ENCODE data around the gene FBXL7.

Gene FBXL7

GRCh38 chr5:15674716-15675115, 174.7 kb downstream of the FBXL7 start:
- no peak for DNase-seq (ENCODE audit: low read depth)

- no peak for DNase-seq (ENCODE audit: low read depth)
Observed at GRCh38 chr5:15676591-15676990, 176.6 kb downstream of the FBXL7 start.

GRCh38 chr5:15679161-15679560, 179.2 kb downstream of the FBXL7 start:
- no peak for DNase-seq (ENCODE audit: low read depth)

GRCh38 chr5:15680455-15680854, 180.5 kb downstream of the FBXL7 start:
- no peak for DNase-seq (ENCODE audit: low read depth)

GRCh38 chr5:15682122-15682521, 182.1 kb downstream of the FBXL7 start:
- DNase-seq (ENCODE audit: low read depth), result no peak

GRCh38 chr5:15682566-15682965, 182.6 kb downstream of the FBXL7 start:
- DNase-seq (ENCODE audit: low read depth), result no peak

GRCh38 chr5:15683332-15683731, 183.4 kb downstream of the FBXL7 start:
- DNase-seq (ENCODE audit: low read depth), result no peak

GRCh38 chr5:15687401-15687800, 187.4 kb downstream of the FBXL7 start:
- no peak for DNase-seq (ENCODE audit: low read depth)

GRCh38 chr5:15689836-15690235, 189.9 kb downstream of the FBXL7 start:
- no peak for DNase-seq (ENCODE audit: low read depth)

GRCh38 chr5:15690611-15691010, 190.6 kb downstream of the FBXL7 start:
- no peak for DNase-seq (ENCODE audit: low read depth)

- DNase-seq (ENCODE audit: low read depth), result no peak
Observed at GRCh38 chr5:15691521-15691920, 191.5 kb downstream of the FBXL7 start.

GRCh38 chr5:15692706-15693381, 192.9 kb downstream of the FBXL7 start:
- DNase-seq (ENCODE audit: low read depth), result peak; percentile 40

GRCh38 chr5:15693382-15693728, 193.4 kb downstream of the FBXL7 start:
- DNase-seq (ENCODE audit: low read depth), result no peak

- DNase-seq (ENCODE audit: low read depth), result no peak
Observed at GRCh38 chr5:15693933-15694332, 194.0 kb downstream of the FBXL7 start.

GRCh38 chr5:15694696-15695214, 194.8 kb downstream of the FBXL7 start:
- DNase-seq (ENCODE audit: low read depth), result no peak

- no peak for DNase-seq (ENCODE audit: low read depth)
Observed at GRCh38 chr5:15695215-15695731, 195.3 kb downstream of the FBXL7 start.

GRCh38 chr5:15700373-15700772, 200.4 kb downstream of the FBXL7 start:
- no peak for DNase-seq (ENCODE audit: low read depth)

GRCh38 chr5:15702102-15702501, 202.1 kb downstream of the FBXL7 start:
- DNase-seq (ENCODE audit: low read depth), result peak; percentile 43

GRCh38 chr5:15703901-15704300, 203.9 kb downstream of the FBXL7 start:
- no peak for DNase-seq (ENCODE audit: low read depth)

GRCh38 chr5:15704397-15704947, 204.5 kb downstream of the FBXL7 start:
- DNase-seq (ENCODE audit: low read depth), result no peak

GRCh38 chr5:15707631-15708030, 207.7 kb downstream of the FBXL7 start:
- DNase-seq (ENCODE audit: low read depth), result no peak

GRCh38 chr5:15711892-15712291, 211.9 kb downstream of the FBXL7 start:
- no peak for DNase-seq (ENCODE audit: low read depth)

GRCh38 chr5:15715535-15715934, 215.6 kb downstream of the FBXL7 start:
- DNase-seq (ENCODE audit: low read depth), result no peak

GRCh38 chr5:15715967-15716366, 216.0 kb downstream of the FBXL7 start:
- no peak for DNase-seq (ENCODE audit: low read depth)
